Measurements from ENCODE around the gene LY6G5B. TPM values are rescaled to one million over a fixed set of nuclear protein-coding genes. Genes with fewer than 3 reads are reported as not detected.

LY6G5B gene
- total RNA-seq, 4 donors from 2014 or later: 0.10 to 9.3 (median 3.9) TPM

DNA sequence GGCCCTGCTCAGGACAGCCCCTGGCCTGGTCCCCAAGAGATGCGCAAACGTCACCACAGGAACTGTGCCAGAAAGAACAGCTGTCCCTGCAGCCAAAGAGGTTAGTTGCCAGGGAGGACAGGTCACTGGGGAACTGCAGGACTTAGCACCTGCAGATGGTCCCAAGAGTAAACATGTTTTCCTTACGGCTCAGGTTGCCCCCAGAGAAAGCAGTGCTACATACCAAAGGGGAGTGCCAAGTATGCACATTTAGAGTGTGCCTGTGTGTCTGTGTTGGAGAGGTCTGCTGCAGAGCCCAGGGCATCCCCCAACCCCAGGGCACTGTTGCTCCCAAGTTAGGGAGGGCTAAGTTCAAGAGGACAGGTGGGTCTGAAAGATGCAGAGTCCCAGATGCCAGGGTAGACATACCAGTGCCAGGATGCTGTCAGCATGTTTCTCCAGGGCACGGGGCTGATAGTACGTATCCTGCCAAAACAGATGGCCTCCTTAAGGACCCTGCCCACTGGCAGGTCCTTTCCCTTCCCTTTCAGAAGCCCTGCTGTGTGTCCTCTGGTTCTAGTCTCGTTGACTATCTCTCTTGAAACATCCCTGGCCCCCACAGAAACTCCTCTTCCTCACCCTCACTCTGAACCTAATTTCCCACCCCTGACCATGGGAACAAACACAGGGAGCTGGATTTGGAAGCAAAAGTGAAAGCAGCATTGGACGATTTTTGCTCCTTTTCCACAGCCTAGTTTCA, 32.1 kb downstream of the LY6G5B start:
- Histone ChIP-seq H3K4me1 (peaks cover 6 to 37% (median 19%) of the 10 kb centered on the region in 3 donors), H3K27ac (peak overlapping the region; percentile 87 to 97 (median 94)), H3K4me3 (peak overlapping the region; percentile 58 to 98), H3K27me3 (no peaks in the 10 kb centered on the region), H3K9me3 (no peaks in the 10 kb centered on the region), H3K36me3 (peaks cover 0 to 36% of the 10 kb centered on the region in 2 donors)
- no peak for ATAC-seq
- WGBS, 2 donors (ENCODE audit: low coverage in 1 of 2): 5 to 11% methylated on average over 4 to 5 of the region's 7 CpGs
- no peak for TF ChIP-seq EP300 (IDR thresholded peaks at IDR 0.05)
- TF ChIP-seq POLR2AphosphoS5 (IDR thresholded peaks at IDR 0.05): no peak
- no peak for TF ChIP-seq POLR2A (IDR thresholded peaks at IDR 0.05)
- TF ChIP-seq, protein P1, sequence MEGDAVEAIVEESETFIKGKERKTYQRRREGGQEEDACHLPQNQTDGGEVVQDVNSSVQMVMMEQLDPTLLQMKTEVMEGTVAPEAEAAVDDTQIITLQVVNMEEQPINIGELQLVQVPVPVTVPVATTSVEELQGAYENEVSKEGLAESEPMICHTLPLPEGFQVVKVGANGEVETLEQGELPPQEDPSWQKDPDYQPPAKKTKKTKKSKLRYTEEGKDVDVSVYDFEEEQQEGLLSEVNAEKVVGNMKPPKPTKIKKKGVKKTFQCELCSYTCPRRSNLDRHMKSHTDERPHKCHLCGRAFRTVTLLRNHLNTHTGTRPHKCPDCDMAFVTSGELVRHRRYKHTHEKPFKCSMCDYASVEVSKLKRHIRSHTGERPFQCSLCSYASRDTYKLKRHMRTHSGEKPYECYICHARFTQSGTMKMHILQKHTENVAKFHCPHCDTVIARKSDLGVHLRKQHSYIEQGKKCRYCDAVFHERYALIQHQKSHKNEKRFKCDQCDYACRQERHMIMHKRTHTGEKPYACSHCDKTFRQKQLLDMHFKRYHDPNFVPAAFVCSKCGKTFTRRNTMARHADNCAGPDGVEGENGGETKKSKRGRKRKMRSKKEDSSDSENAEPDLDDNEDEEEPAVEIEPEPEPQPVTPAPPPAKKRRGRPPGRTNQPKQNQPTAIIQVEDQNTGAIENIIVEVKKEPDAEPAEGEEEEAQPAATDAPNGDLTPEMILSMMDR (IDR thresholded peaks at IDR 0.05): no peak

DNA sequence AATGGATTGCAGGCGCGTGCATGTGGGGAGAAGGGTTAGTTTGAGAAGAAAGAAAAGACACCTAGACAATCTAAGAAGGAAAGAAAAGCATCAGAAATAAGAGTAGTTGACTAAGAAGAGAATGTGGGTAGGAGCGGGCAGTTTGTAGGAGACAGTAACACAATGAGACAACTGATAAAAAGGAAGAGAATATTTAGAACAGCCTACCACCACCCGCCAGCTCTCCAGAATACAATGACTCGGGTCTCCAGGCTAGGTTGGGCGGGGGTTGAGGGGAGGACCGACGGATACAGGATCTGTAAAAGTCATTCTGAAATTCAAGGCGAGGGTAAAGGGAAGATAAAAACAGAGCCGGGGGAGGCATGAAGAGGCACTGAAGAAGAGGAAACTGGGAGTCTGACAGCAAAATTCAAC, 32.6 kb downstream of the LY6G5B start:
- H3K36me3 ChIP-seq: peaks cover 0 to 30% of the 10 kb centered on the region in 2 donors
- TF ChIP-seq EP300 (IDR thresholded peaks at IDR 0.05) (no peak), POLR2AphosphoS5 (IDR thresholded peaks at IDR 0.05) (no peak), POLR2A (IDR thresholded peaks at IDR 0.05) (no peak)
- TF ChIP-seq, protein P1 (IDR thresholded peaks at IDR 0.05): no peak
- ATAC-seq: no peak
- 1 to 3% methylated on average over 6 to 8 of the region's 10 CpGs for WGBS, 2 donors (ENCODE audit: low coverage in 1 of 2)
- peak overlapping the region; percentile 87 to 97 (median 94) for H3K27ac ChIP-seq
- H3K9me3 ChIP-seq: no peaks in the 10 kb centered on the region
- H3K4me1 ChIP-seq: peaks cover 6 to 37% (median 19%) of the 10 kb centered on the region in 3 donors
- H3K27me3 ChIP-seq: no peaks in the 10 kb centered on the region
- H3K4me3 ChIP-seq: peak overlapping the region; percentile 58 to 98

DNA sequence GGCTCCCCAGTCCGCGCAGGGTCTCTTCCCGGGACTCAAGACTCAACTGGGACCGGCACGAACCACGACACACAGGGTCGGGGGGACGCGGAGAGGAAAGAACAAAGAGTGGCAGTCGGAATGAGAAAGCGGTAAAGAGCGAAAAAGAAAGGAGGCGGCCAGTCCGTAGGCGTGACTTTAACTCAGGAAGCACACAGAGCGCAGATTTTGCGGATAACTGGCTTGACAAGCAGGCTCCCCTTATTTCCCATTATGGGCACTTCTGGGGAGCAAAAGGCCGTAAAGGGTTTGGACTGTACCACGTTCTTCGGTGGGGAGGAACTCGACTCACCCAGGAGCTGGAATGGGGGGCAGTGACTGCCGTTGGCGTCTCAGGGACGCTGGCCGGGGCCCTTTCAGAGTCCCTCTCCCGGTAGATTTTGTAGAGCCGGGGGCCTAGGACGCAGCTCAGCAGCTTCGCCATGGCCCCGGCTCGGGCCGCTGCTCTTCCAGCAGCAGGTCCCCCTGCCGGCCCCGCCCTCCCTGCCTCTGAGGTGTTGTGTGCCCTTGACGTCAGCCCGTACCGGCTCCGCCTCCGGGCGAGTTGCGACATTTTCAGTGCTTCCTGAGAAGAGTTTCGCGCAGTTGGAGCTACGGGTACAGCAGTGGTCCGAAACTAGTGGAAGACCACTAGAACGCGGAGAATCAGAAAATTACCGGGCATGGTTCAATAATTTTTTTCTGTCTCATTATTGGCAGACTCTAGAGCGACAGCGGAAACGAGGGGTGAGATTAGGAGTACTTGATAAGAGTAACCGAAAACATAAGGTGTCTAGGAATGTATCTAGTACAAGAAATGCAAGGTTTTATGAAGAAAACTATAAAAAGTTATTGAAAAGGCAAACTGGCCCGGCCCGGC, 33.3 kb downstream of the LY6G5B start, which contains the start of gene ABHD16A:
Gene ABHD16A (minus strand): TSS at position 506 of the 898 bp plus-strand sequence. CDS start 43 bp downstream, at position 463.
- 2 to 3% methylated on average over 23 to 26 of the region's 54 CpGs for WGBS, 2 donors (ENCODE audit: low coverage in 1 of 2)
- no peak for TF ChIP-seq EP300 (IDR thresholded peaks at IDR 0.05)
- TF ChIP-seq, protein P1 (IDR thresholded peaks at IDR 0.05): peak in 3 of 4 experiments; percentile 14 to 40 (median 31)
- peak; percentile 97 for TF ChIP-seq POLR2AphosphoS5 (IDR thresholded peaks at IDR 0.05)
- TF ChIP-seq POLR2A (IDR thresholded peaks at IDR 0.05): peak; percentile 93 to 97
- peaks cover 6 to 37% (median 19%) of the 10 kb centered on the region in 3 donors for H3K4me1 ChIP-seq
- ATAC-seq: peak; percentile 98
- peak within 1 kb of the TSS; percentile 87 to 97 (median 94) for H3K27ac ChIP-seq
- peak within 1 kb of the TSS; percentile 58 to 98 for H3K4me3 ChIP-seq
- peaks cover 0 to 25% of the 10 kb centered on the region in 2 donors for H3K36me3 ChIP-seq
- no peaks in the 10 kb centered on the region for H3K9me3 ChIP-seq
- H3K27me3 ChIP-seq: no peaks in the 10 kb centered on the region

DNA sequence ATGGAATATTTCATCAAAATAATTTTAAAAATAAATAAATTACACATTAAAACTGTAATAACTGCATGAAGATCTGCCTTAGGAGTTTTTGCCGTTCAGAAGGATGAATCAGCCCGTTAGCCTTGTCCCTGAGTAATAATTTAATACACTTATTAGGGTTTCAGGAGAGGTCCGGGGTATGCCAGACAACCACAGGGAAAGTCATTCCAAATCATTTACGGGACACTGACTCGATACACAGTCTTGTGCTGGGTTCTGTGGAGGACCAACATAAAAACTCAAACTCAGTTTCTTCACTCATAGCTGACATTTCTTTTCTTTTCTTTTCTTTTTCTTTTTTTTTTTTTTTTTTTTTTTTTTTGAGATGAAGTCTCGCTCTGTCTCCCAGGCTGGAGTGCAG, 36.2 kb downstream of the LY6G5B start:
- H3K27ac ChIP-seq: no peak overlapping the region
- no peak for TF ChIP-seq POLR2AphosphoS5 (IDR thresholded peaks at IDR 0.05)
- TF ChIP-seq, protein P1 (IDR thresholded peaks at IDR 0.05): no peak
- no peak for TF ChIP-seq EP300 (IDR thresholded peaks at IDR 0.05)
- TF ChIP-seq POLR2A (IDR thresholded peaks at IDR 0.05): no peak
- no peak for ATAC-seq
- no peaks in the 10 kb centered on the region for H3K9me3 ChIP-seq
- peaks cover 6 to 22% (median 16%) of the 10 kb centered on the region in 3 donors for H3K4me1 ChIP-seq
- WGBS, 2 donors (ENCODE audit: low coverage in 1 of 2): 82 to 96% methylated on average over 3 to 5 of the region's 6 CpGs
- H3K36me3 ChIP-seq: no peaks in the 10 kb centered on the region
- no peak overlapping the region for H3K4me3 ChIP-seq
- peaks cover 8% of the 10 kb centered on the region for H3K27me3 ChIP-seq
